ENCODE data around the gene GIT2. TPM values are rescaled to one million over a fixed set of nuclear protein-coding genes. Genes with fewer than 3 reads are reported as not detected.

The GIT2 gene
- total RNA-seq, 1 donor from 2014 or later, result 41.4 TPM

Other genes starting within 250 kb of the GIT2 start
- gene TRPV4, start 163.0 kb downstream of the GIT2 start, total RNA-seq, result 0.25 TPM
- 19.8 TPM for gene GLTP, start 115.8 kb downstream of the GIT2 start, total RNA-seq
- 11.4 TPM for gene TCHP, start 96.1 kb downstream of the GIT2 start, total RNA-seq
- 24.4 TPM for gene ANKRD13A, start 3.1 kb upstream of the GIT2 start, total RNA-seq
- gene C12orf76, start 52.2 kb upstream of the GIT2 start, total RNA-seq, result 5.7 TPM
- gene IFT81, start 128.0 kb upstream of the GIT2 start, total RNA-seq, result 9.4 TPM